B cell (primary cell): ENCODE measurements around the gene SMAD7. TPM values are rescaled to one million over a fixed set of nuclear protein-coding genes. Genes with fewer than 3 reads are reported as not detected.

Source experiments
- ATAC-seq: fragments of 200-7000 bp; cut with Tn5 transposase; one replicate; pipeline ENCODE4 v1.10.0; 2021; ENCODE audit warnings: low read depth, mild to moderate bottlenecking, moderate number of reproducible peaks, moderate library complexity
- CTCF ChIA-PET: fragments of 350-600 bp; sonication (Branson Sonifier 250); formaldehyde crosslinking; loops from one replicate; lab custom pipeline; 2021; ENCODE audit warnings: antibody characterized with exemption, inconsistent platforms; lab: Charles Lee
- POLR2A ChIA-PET: fragments of 350-600 bp; sonication (Branson Sonifier 250); formaldehyde crosslinking; loops from one replicate; lab custom pipeline; 2021; ENCODE audit warnings: antibody characterized with exemption; lab: Charles Lee
- DNase-seq: peaks from one replicate; pipeline ENCODE4 v3.0.0; 2013
- H2AFZ ChIP-seq: 2 replicates; pipeline ENCODE4 v1.6.1; 2012; ENCODE audit warnings: mild to moderate bottlenecking, low read depth, low read length; ENCODE audit not compliant: insufficient read depth, poor library complexity, severe bottlenecking
- H3K27ac ChIP-seq, 2 donors: 1 replicate in 1 of 2; 2 replicates in 1 of 2; pipeline ENCODE4 v1.5.1; 2012 to 2013; ENCODE audit warnings: low read length in 2 of 2, mild to moderate bottlenecking in 2 of 2, moderate library complexity in 1 of 2
- H3K27me3 ChIP-seq, 4 experiments: fragments of 200-600 bp in 1 of 4; sonication (generic) in 1 of 4; replicated peaks in 1 of 4; 1 replicate in 2 of 4; 2 replicates in 2 of 4; pipeline versions ENCODE4 v1.6.1 to v1.7.0; 2013 to 2016; ENCODE audit warnings: low read length in 3 of 4, mild to moderate bottlenecking in 2 of 4, mixed read lengths in 1 of 4, moderate library complexity in 1 of 4; ENCODE audit not compliant: insufficient read depth in 4 of 4, control insufficient read depth in 3 of 4; ENCODE audit errors: control extremely low read depth in 1 of 4
- H3K36me3 ChIP-seq, 2 experiments: replicated peaks in 1 of 2; 1 replicate in 1 of 2; 2 replicates in 1 of 2; pipeline versions ENCODE4 v1.6.1 to v1.7.1; 2013; ENCODE audit warnings: low read length in 1 of 2; ENCODE audit not compliant: insufficient read depth in 2 of 2, control insufficient read depth in 1 of 2; ENCODE audit errors: control extremely low read depth in 1 of 2, extremely low read depth in 1 of 2
- H3K4me1 ChIP-seq, 2 donors: fragments of 200-600 bp in 1 of 2; sonication (generic) in 1 of 2; 1 replicate in 1 of 2; 2 replicates in 1 of 2; pipeline versions ENCODE4 v1.5.1 to v1.6.1; 2013 to 2017; ENCODE audit warnings: low read length in 2 of 2; ENCODE audit not compliant: control insufficient read depth in 2 of 2, insufficient read depth in 2 of 2
- H3K4me2 ChIP-seq: replicated peaks from 2 replicates; pipeline ENCODE3; 2012; ENCODE audit warnings: mild to moderate bottlenecking, low read depth, low read length; ENCODE audit not compliant: poor library complexity, severe bottlenecking
- H3K4me3 ChIP-seq, 5 experiments: fragments of 200-600 bp in 1 of 5; sonication (generic) in 1 of 5; 1 replicate in 3 of 5; 2 replicates in 2 of 5; pipeline versions ENCODE4 v1.5.1 to v1.7.0; 2011 to 2016; ENCODE audit warnings: low read length in 4 of 5, mild to moderate bottlenecking in 4 of 5, low read depth in 2 of 5, control low read depth in 1 of 5, moderate library complexity in 1 of 5; ENCODE audit not compliant: insufficient read depth in 1 of 5; ENCODE audit errors: control extremely low read depth in 1 of 5, extremely low read depth in 1 of 5
- H3K79me2 ChIP-seq: fragments of 200-600 bp; sonication (generic); one replicate; pipeline ENCODE4 v1.6.0; 2016; ENCODE audit warnings: low read length; ENCODE audit not compliant: control insufficient read depth, insufficient read depth
- H3K9ac ChIP-seq: fragments of 200-600 bp; sonication (generic); 2 replicates; pipeline ENCODE4 v1.6.1; 2017; ENCODE audit warnings: mild to moderate bottlenecking, low read length, moderate library complexity
- H3K9me3 ChIP-seq, 3 donors: one replicate each; pipeline versions ENCODE4 v1.6.1 to v1.7.1; 2013; ENCODE audit warnings: low read length in 2 of 3; ENCODE audit not compliant: control insufficient read depth in 2 of 3, insufficient read depth in 1 of 3; ENCODE audit errors: control extremely low read depth in 1 of 3
- H4K20me1 ChIP-seq: 2 replicates; pipeline ENCODE4 v1.6.0; 2012; ENCODE audit warnings: mild to moderate bottlenecking, low read length; ENCODE audit not compliant: insufficient read depth, control insufficient read depth, poor library complexity, severe bottlenecking
- H3K27ac Mint-ChIP-seq: one replicate; pipeline ENCODE4 v1.8.0; 2021; ENCODE audit warnings: mixed read lengths
- H3K27me3 Mint-ChIP-seq: one replicate; pipeline ENCODE4 v1.8.0; 2021; ENCODE audit warnings: mixed read lengths
- H3K4me1 Mint-ChIP-seq: one replicate; pipeline ENCODE4 v1.8.0; 2021; ENCODE audit warnings: mixed read lengths
- H3K4me3 Mint-ChIP-seq: one replicate; pipeline ENCODE4 v1.8.0; 2021; ENCODE audit warnings: mixed read lengths
- H3K9me3 Mint-ChIP-seq: one replicate; pipeline ENCODE4 v1.8.0; 2022; ENCODE audit warnings: mixed read lengths; ENCODE audit not compliant: insufficient read depth
- CTCF ChIP-seq: fragments of 200-600 bp; IDR thresholded peaks from one replicate; pipeline ENCODE4 v1.8.0; 2022; ENCODE audit warnings: antibody characterized with exemption, mild to moderate bottlenecking
- EZH2 ChIP-seq: IDR thresholded peaks from 2 replicates; pipeline ENCODE4 v1.6.1; 2012; ENCODE audit warnings: borderline replicate concordance, low read depth, mild to moderate bottlenecking, moderate library complexity, low read length; ENCODE audit not compliant: insufficient read depth, poor library complexity, severe bottlenecking
- WGBS: methylation state at CpG from one replicate; pipeline ENCODE4 v1.1.5; 2013; ENCODE audit warnings: missing lambda C conversion rate; ENCODE audit not compliant: insufficient coverage; 5-methylcytosine and 5-hydroxymethylcytosine counted together
- intact Hi-C: fragments of 100-400 bp; cut with micrococcal nuclease; formaldehyde crosslinking; loops from one replicate; pipeline ENCODE4 v1.10.0; 2022
- polyA plus RNA-seq: library from polyadenylated mRNA; depleted of rRNA; stranded (reverse); fragments of >200 nt; gene quantifications from 2 replicates; pipeline ENCODE4 v1.2.3, GENCODE V29; 2012
- total RNA-seq, 2 donors: library from RNA; stranded (reverse); fragments of 120-200 nt in 1 of 2; gene quantifications; 1 replicate in 1 of 2; 2 replicates in 1 of 2; pipeline versions ENCODE4 v1.2.3 to v1.2.4, GENCODE V29; 2013 to 2022

SMAD7 gene
- total and polyA plus RNA-seq, 2 donors (not counting 1 experiment from before 2014, with no cell fraction given) = 10.1 to 20.9 TPM

DNA sequence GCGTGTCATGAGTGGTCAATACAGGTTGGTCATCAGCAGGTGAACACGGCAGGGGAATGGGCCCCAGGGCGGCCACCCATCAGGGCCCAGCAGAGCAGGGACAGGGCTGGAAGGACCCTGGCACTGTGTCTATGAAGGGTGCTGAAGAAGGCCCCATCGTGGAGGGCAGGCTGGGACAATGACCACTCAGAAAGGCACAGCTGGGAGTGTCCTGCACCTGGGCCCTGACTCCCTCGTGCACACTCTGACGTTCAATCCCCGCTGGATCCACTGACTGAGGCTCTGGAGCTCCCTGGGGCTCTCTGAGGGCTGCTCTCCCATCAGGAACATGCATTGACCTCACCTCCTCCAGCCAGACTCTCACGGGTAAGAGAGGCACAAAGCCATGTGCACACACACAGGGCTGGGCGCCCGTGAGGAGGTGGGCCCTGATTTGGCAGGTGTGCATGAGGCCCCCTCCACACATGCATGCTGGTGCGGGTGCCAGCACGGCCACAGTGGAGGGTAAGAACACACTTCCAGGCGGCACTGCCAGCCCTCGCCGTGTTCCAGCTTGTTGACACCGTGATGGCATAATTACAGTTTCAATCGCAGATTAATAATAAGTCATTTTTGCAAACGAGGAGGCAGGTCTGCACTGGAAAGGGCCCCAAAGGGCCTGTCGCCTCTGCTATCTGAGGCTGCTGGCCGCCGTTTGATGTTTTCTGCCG lies 58.5 kb downstream of the SMAD7 start:
- H3K79me2 ChIP-seq = no peaks in the 10 kb centered on the region
- 95% methylated on average over 17 of the region's 22 CpGs for WGBS
- CTCF ChIA-PET = interaction anchor here (1.4 kb wide), 1 partner anchor 16 kb away, joined by 3 read pairs; no protein-coding TSS in a partner anchor

More for the DNA sequence above, 58.5 kb downstream of the SMAD7 start:
- no peak overlapping the region for H2AFZ ChIP-seq
- H3K4me3 ChIP-seq = no peak overlapping the region
- intact Hi-C loops = no loop called here
- no peaks in the 10 kb centered on the region for H3K9me3 ChIP-seq
- H3K9ac ChIP-seq = no peak overlapping the region
- H3K4me1 Mint-ChIP-seq = peaks cover 15% of the 10 kb centered on the region
- ATAC-seq (no peak), DNase-seq (no peak)
- H3K4me1 ChIP-seq = peaks cover 13 to 14% of the 10 kb centered on the region in 2 donors
- no peaks in the 10 kb centered on the region for H4K20me1 ChIP-seq
- H3K4me2 ChIP-seq = no peak overlapping the region
- POLR2A ChIA-PET = no interaction called here
- no peak overlapping the region for H3K4me3 Mint-ChIP-seq
- no peak overlapping the region for H3K27ac ChIP-seq
- H3K27ac Mint-ChIP-seq = no peak overlapping the region
- TF ChIP-seq EZH2 = no peak
- TF ChIP-seq CTCF = no peak
- H3K9me3 Mint-ChIP-seq = no peaks in the 10 kb centered on the region
- H3K27me3 Mint-ChIP-seq = no peaks in the 10 kb centered on the region
- no peaks in the 10 kb centered on the region for H3K36me3 ChIP-seq
- no peaks in the 10 kb centered on the region for H3K27me3 ChIP-seq
